Caco-2 (cell line): ENCODE measurements around the gene IMMP2L. TPM values are rescaled to one million over a fixed set of nuclear protein-coding genes. Genes with fewer than 3 reads are reported as not detected.

Experiments
- BruUV-seq: library from RNA; stranded (reverse); fragments of 400-500 nt; replicated peaks from 2 replicates; lab custom pipeline; 2021; lab: Mats Ljungman, UMichigan
- CTCF ChIA-PET: fragments of 300-600 bp; sonication (Branson Sonifier 250); formaldehyde crosslinking; loops from one replicate; lab custom pipeline; 2022; ENCODE audit warnings: antibody characterized with exemption; lab: Charles Lee
- POLR2A ChIA-PET: fragments of 300-600 bp; sonication (Branson Sonifier 250); formaldehyde crosslinking; loops from one replicate; lab custom pipeline; 2022; ENCODE audit warnings: antibody characterized with exemption; lab: Charles Lee
- DNase-seq, 2 experiments: peaks; one replicate each; pipeline versions ENCODE4 v3.0.0 to v3.0.0-alpha.2; 2020 to 2022
- H3K27me3 ChIP-seq: replicated peaks from 2 replicates; pipeline ENCODE4 v1.6.0; 2011; ENCODE audit warnings: low read length; ENCODE audit not compliant: control insufficient read depth, insufficient read depth
- H3K36me3 ChIP-seq: 2 replicates; pipeline ENCODE4 v1.5.1; 2011; ENCODE audit warnings: low read length; ENCODE audit not compliant: control insufficient read depth, insufficient read depth
- H3K4me1 ChIP-seq: fragments of 250-450 bp; sonication (Bioruptor Pico); 2 replicates; pipeline ENCODE4 v1.5.1; 2020; ENCODE audit warnings: mild to moderate bottlenecking
- H3K4me3 ChIP-seq: 2 replicates; pipeline ENCODE4 v1.5.1; 2011; ENCODE audit warnings: low read depth, mild to moderate bottlenecking, control low read depth, low read length
- H3K9me3 ChIP-seq: fragments of 250-450 bp; sonication (Bioruptor Pico); 2 replicates; pipeline ENCODE4 v1.5.1; 2020; ENCODE audit warnings: mild to moderate bottlenecking, moderate library complexity
- H3K27ac Mint-ChIP-seq: one replicate; pipeline ENCODE4 v1.8.0; 2022; ENCODE audit warnings: mixed read lengths; ENCODE audit not compliant: unreplicated experiment
- H3K27me3 Mint-ChIP-seq: one replicate; pipeline ENCODE4 v1.8.0; 2022; ENCODE audit warnings: mixed read lengths; ENCODE audit not compliant: insufficient read depth, unreplicated experiment
- H3K36me3 Mint-ChIP-seq: one replicate; pipeline ENCODE4 v1.8.0; 2022; ENCODE audit warnings: mild to moderate bottlenecking, mixed read lengths; ENCODE audit not compliant: insufficient read depth, unreplicated experiment
- H3K4me1 Mint-ChIP-seq: one replicate; pipeline ENCODE4 v1.8.0; 2022; ENCODE audit warnings: low read depth, mixed read lengths; ENCODE audit not compliant: unreplicated experiment
- H3K4me3 Mint-ChIP-seq: one replicate; pipeline ENCODE4 v1.8.0; 2022; ENCODE audit warnings: mild to moderate bottlenecking, moderate library complexity, mixed read lengths; ENCODE audit not compliant: unreplicated experiment
- H3K9me3 Mint-ChIP-seq: one replicate; pipeline ENCODE4 v1.8.0; 2022; ENCODE audit warnings: mixed read lengths; ENCODE audit not compliant: unreplicated experiment
- intact Hi-C: fragments of 100-400 bp; cut with micrococcal nuclease; formaldehyde crosslinking; loops from one replicate; pipeline ENCODE4 v1.10.0; 2022; ENCODE audit not compliant: unreplicated experiment
- total RNA-seq: library from RNA; stranded (reverse); gene quantifications from 2 replicates; pipeline ENCODE4 v1.2.3, GENCODE V29; 2022
- TF ChIP-seq, protein P1 (sequence below), 2 experiments: fragments of 200-600 bp in 1 of 2; IDR thresholded peaks; 1 replicate in 1 of 2; 2 replicates in 1 of 2; pipeline versions ENCODE4 v1.5.1 to v1.8.0; 2011 to 2022; ENCODE audit warnings: antibody characterized with exemption in 1 of 2, control low read depth in 1 of 2, inconsistent platforms in 1 of 2, low read depth in 1 of 2, low read length in 1 of 2, mild to moderate bottlenecking in 1 of 2, moderate library complexity in 1 of 2; ENCODE audit not compliant: insufficient read depth in 1 of 2, severe bottlenecking in 1 of 2, unreplicated experiment in 1 of 2

IMMP2L gene
- total RNA-seq, 1 experiment from 2014 or later, result 9.5 TPM

DNA sequence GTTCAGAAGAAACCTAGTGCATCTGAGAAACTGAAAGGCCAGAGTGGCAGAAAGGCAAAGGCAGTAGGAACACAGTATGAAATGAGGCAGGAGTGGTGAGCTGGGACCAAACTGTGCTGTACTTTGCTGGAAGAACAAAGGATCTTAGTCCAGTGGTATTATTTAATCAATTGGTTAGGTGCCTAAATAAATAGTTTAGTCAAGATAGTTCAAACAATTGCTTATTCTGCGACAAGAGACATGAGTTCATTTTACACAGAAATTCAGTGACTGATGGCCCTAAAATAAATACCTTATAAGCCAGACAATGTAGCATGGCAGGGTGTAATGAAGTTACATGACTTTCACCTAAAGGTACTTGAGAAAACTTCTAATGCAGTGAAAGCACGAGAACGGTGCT lies 653.2 kb downstream of the IMMP2L start:
- no peaks in the 10 kb centered on the region for H3K36me3 Mint-ChIP-seq
- H3K9me3 Mint-ChIP-seq, result no peaks in the 10 kb centered on the region
- BruUV-seq, result no TSS peak
- TF ChIP-seq, protein P1, sequence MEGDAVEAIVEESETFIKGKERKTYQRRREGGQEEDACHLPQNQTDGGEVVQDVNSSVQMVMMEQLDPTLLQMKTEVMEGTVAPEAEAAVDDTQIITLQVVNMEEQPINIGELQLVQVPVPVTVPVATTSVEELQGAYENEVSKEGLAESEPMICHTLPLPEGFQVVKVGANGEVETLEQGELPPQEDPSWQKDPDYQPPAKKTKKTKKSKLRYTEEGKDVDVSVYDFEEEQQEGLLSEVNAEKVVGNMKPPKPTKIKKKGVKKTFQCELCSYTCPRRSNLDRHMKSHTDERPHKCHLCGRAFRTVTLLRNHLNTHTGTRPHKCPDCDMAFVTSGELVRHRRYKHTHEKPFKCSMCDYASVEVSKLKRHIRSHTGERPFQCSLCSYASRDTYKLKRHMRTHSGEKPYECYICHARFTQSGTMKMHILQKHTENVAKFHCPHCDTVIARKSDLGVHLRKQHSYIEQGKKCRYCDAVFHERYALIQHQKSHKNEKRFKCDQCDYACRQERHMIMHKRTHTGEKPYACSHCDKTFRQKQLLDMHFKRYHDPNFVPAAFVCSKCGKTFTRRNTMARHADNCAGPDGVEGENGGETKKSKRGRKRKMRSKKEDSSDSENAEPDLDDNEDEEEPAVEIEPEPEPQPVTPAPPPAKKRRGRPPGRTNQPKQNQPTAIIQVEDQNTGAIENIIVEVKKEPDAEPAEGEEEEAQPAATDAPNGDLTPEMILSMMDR (IDR thresholded peaks at IDR 0.05; ENCODE audit: insufficient read depth in 1 of 2, low read depth in 1 of 2, low read length in 1 of 2, severe bottlenecking in 1 of 2, unreplicated experiment in 1 of 2), result no peak
- Histone ChIP-seq H3K36me3 (no peaks in the 10 kb centered on the region), H3K9me3 (no peaks in the 10 kb centered on the region), H3K4me3 (no peak overlapping the region), H3K4me1 (no peaks in the 10 kb centered on the region), H3K27me3 (no peaks in the 10 kb centered on the region)
- CTCF ChIA-PET, result no interaction called here
- no peaks in the 10 kb centered on the region for H3K4me1 Mint-ChIP-seq
- no peak for DNase-seq
- no peak overlapping the region for H3K27ac Mint-ChIP-seq
- H3K4me3 Mint-ChIP-seq, result no peak overlapping the region
- intact Hi-C loops, result no loop called here
- POLR2A ChIA-PET, result no interaction called here
- no peaks in the 10 kb centered on the region for H3K27me3 Mint-ChIP-seq

DNA sequence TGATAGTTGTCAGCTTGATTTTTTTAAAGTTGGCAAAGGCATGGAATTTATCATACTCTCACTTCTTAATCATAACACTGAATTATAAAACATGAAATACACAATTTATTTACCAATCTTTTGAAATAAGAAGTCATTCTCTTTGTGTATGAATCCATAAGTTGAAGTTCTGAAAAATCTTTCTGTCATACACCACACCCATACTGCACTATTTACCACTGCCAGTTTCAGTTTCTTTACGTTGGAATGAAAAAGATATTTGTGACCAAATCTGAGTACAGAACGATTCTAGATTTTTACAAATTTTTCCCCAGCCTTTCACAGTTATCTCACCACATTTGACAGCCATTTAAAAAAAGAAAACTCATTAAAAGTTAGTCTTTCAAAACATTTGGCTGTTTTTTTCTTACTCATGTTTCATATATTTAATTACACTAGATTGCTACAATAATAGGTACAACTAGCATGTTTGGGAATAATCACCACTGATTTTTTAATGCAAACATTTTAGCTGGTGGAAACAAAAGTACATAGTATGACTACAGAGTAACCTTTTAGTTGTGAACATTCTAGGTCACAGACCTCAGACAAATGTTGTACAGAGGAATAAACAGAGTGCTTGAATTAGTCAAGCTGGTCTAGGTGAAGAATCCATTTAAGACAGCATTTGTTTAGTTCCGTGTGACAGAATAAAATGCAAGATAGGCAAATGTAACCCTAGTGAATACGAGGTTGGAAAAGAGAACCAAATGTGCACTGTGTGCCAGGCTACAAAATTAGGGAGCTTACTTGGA lies 656.3 kb downstream of the IMMP2L start:
- Mint-ChIP-seq H3K4me1 (no peaks in the 10 kb centered on the region), H3K27ac (no peak overlapping the region), H3K9me3 (no peaks in the 10 kb centered on the region), H3K36me3 (no peaks in the 10 kb centered on the region), H3K27me3 (no peaks in the 10 kb centered on the region), H3K4me3 (no peak overlapping the region)
- CTCF ChIA-PET, result no interaction called here
- TF ChIP-seq, protein P1 (IDR thresholded peaks at IDR 0.05; ENCODE audit: insufficient read depth in 1 of 2, low read depth in 1 of 2, low read length in 1 of 2, severe bottlenecking in 1 of 2, unreplicated experiment in 1 of 2), result no peak
- Histone ChIP-seq H3K36me3 (no peaks in the 10 kb centered on the region), H3K9me3 (no peaks in the 10 kb centered on the region; the same call in 1 of the 2 replicates), H3K4me3 (no peak overlapping the region), H3K27me3 (no peaks in the 10 kb centered on the region), H3K4me1 (no peaks in the 10 kb centered on the region)
- no TSS peak for BruUV-seq
- no peak for DNase-seq
- intact Hi-C loops, result no loop called here
- POLR2A ChIA-PET, result no interaction called here

DNA sequence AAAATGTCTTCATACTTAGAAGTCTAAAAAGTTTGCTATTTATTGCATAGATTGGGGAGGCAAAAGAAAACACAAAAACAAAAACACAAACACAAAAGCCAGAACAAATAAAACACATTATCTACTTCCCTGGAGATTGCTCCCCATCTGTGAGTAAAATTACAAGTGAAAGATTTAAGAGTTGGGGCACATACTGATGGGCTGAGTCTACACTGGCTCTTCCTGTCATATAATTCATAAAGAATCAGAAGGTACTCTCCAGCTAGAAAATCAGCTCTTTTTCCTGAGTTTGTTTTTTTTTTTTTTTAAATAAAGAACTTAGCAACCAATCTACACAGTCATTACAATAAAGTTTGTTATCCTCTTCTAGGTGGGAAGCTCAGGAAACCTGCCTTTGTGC lies 663.8 kb downstream of the IMMP2L start:
- Histone ChIP-seq H3K4me1 (no peaks in the 10 kb centered on the region), H3K36me3 (no peaks in the 10 kb centered on the region), H3K4me3 (no peak overlapping the region), H3K27me3 (no peaks in the 10 kb centered on the region), H3K9me3 (no peaks in the 10 kb centered on the region; the same call in 1 of the 2 replicates)
- CTCF ChIA-PET, result interaction anchor here (0.6 kb wide), 1 partner anchor 1731 kb away, joined by 3 read pairs; no protein-coding TSS in a partner anchor
- Mint-ChIP-seq H3K9me3 (no peaks in the 10 kb centered on the region), H3K4me3 (no peak overlapping the region), H3K36me3 (no peaks in the 10 kb centered on the region), H3K27ac (no peak overlapping the region), H3K4me1 (no peaks in the 10 kb centered on the region), H3K27me3 (peaks cover 2% of the 10 kb centered on the region)
- POLR2A ChIA-PET, result no interaction called here
- TF ChIP-seq, protein P1 (IDR thresholded peaks at IDR 0.05; ENCODE audit: insufficient read depth in 1 of 2, low read depth in 1 of 2, low read length in 1 of 2, severe bottlenecking in 1 of 2, unreplicated experiment in 1 of 2), result no peak
- intact Hi-C loops, result no loop called here
- DNase-seq, result no peak
- BruUV-seq, result no TSS peak
